HEK293T (cell line): Measurements from ENCODE around the gene PTPRCAP.
"Not testable (repeated sequence)": the region's sequence is repeated elsewhere in the genome, so short reads cannot be mapped to it uniquely, and the experiment has no call there.

Source experiments
- FOXK2 ChIP-seq: fragments of 450-650 bp; IDR thresholded peaks from 2 replicates; pipeline ENCODE4 v1.6.1; 2016; ENCODE audit warnings: mild to moderate bottlenecking
- FOXM1 ChIP-seq: fragments of 450-650 bp; IDR thresholded peaks from 2 replicates; pipeline ENCODE4 v1.6.1; 2017; ENCODE audit warnings: mild to moderate bottlenecking, borderline replicate concordance
- SUZ12 ChIP-seq: fragments of 450-650 bp; IDR thresholded peaks from 2 replicates; pipeline ENCODE4 v1.6.1; 2016; ENCODE audit warnings: mild to moderate bottlenecking

- not testable (repeated sequence) for TF ChIP-seq FOXM1, SUZ12, FOXK2
Measured at GRCh38 chr11:67485873-67486361, 48.4 kb upstream of the PTPRCAP start.
